ENCODE results near the gene LAP3. TPM values are rescaled to one million over a fixed set of nuclear protein-coding genes. Genes with fewer than 3 reads are reported as not detected.

Gene LAP3
- total and polyA plus RNA-seq, 7 donors: 37.1 to 126 (median 60.3) TPM

DNA sequence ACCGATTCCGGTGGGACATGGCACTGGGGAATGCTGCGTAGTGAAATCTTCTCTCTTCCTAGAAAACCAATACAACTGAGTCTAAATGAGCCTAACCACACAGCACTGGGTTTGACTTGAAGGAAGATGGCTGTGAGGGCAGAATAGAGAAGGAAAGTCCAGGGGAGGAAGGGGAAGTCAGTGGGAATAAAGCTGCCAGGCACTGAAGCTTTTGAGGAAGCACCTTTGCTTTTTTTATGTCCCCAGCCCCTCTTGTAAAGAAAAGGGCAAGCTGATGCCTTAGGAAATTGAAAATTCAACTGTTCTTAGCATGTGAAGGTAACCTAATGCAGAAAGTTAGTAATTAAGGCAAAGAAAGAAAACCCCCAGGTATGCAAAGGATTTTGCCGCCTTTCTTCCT lies 58.1 kb downstream of the LAP3 start:
- Histone ChIP-seq H3K4me3 (no peak overlapping the region), H3K36me3 (peaks cover 0 to 59% (median 19%) of the 10 kb centered on the region in 4 donors), H3K4me1 (no peaks in the 10 kb centered on the region), H3K27ac (no peak overlapping the region), H3K27me3 (no peaks in the 10 kb centered on the region), H3K9me3 (no peaks in the 10 kb centered on the region)
- DNase-seq: no peak
- TF ChIP-seq, protein P1, sequence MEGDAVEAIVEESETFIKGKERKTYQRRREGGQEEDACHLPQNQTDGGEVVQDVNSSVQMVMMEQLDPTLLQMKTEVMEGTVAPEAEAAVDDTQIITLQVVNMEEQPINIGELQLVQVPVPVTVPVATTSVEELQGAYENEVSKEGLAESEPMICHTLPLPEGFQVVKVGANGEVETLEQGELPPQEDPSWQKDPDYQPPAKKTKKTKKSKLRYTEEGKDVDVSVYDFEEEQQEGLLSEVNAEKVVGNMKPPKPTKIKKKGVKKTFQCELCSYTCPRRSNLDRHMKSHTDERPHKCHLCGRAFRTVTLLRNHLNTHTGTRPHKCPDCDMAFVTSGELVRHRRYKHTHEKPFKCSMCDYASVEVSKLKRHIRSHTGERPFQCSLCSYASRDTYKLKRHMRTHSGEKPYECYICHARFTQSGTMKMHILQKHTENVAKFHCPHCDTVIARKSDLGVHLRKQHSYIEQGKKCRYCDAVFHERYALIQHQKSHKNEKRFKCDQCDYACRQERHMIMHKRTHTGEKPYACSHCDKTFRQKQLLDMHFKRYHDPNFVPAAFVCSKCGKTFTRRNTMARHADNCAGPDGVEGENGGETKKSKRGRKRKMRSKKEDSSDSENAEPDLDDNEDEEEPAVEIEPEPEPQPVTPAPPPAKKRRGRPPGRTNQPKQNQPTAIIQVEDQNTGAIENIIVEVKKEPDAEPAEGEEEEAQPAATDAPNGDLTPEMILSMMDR (IDR thresholded peaks at IDR 0.05): no peak
- TF ChIP-seq EP300 (IDR thresholded peaks at IDR 0.05) (no peak), POLR2AphosphoS5 (IDR thresholded peaks at IDR 0.05) (no peak), POLR2A (IDR thresholded peaks at IDR 0.05) (no peak)
- 97 to 98% methylated on average over 4 of the region's 4 CpGs for WGBS, 2 donors
- intact Hi-C loops (cut with DNase I): loop anchor here (5.0 kb wide), 1 partner anchor 172 kb away; no protein-coding TSS in a partner anchor

DNA sequence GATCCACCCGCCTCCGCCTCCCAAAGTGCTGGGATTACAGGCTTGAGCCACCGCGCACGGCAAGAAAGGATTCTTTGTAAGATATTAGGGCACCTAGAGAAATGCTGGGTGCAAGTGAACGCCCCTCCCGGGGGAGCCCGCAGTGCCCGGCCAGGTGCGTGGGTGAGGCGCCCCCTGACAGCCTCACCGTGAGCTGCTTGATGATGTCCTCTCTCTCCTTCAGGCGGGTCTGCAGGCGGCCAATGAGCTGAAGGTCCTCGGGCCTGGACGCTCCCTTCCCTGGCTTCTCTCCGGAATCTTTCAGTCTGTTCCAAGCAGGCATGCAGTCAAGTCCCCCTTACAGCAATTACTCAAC lies 59.3 kb downstream of the LAP3 start:
- no peaks in the 10 kb centered on the region for H3K27me3 ChIP-seq
- no peak overlapping the region for H3K27ac ChIP-seq
- no peak overlapping the region for H3K4me3 ChIP-seq
- WGBS, 2 donors: 91% methylated on average over 17 of the region's 17 CpGs
- intact Hi-C loops (cut with DNase I): loop anchor here (1.0 to 5.0 kb wide), 2 partner anchors 87 to 171 kb away; no protein-coding TSS in a partner anchor
- no peaks in the 10 kb centered on the region for H3K9me3 ChIP-seq
- TF ChIP-seq POLR2AphosphoS5 (IDR thresholded peaks at IDR 0.05) (no peak), POLR2A (IDR thresholded peaks at IDR 0.05) (no peak), EP300 (IDR thresholded peaks at IDR 0.05) (no peak)
- peaks cover 0 to 46% (median 17%) of the 10 kb centered on the region in 4 donors for H3K36me3 ChIP-seq
- H3K4me1 ChIP-seq: no peaks in the 10 kb centered on the region
- DNase-seq: no peak

DNA sequence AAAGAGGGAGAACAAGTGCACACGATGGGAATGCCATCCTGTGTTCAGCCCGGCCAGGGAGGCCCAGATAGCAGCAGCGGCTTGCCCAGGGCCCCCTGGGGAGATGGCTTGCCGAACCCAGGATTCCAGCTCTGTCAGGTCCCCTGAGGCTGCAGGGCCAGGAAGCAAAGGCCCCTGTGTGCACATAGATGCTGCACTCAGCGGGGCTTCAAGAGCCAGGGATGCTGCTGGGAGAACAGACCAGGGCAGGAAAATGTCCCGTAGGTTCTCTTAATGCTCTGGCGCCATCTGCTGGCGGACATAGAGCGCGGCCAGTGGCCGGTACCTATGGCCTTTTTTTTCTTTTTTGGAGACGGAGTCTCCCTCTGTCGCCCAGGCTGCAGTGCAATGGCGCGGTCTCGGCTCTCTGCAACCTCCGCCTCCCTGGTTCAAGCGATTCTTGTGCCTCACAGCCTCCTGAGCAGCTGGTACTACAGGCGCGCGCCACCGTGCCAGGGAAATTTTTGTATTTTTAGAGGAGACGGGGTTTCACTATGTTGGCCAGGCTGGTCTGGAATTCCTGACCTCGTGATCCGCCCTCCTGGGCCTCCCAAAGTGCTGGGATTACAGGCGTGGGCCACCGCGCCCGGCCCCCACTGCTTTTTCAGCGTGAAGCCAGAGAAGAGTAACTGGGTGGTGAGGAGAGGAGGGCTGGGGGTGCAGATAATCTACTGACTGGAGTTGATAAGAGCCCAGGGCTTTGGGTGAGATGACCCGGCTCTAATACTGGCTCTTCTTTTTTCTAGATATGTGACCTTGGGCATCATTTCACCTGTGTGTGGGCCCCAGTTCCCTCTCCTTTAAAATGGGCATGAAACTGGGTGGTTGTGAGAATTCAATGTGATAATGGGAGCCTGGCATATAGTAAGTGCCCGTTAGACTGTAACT lies 60.0 kb downstream of the LAP3 start:
- intact Hi-C loops (cut with DNase I): loop anchor here (1.0 to 5.0 kb wide), 2 partner anchors 88 to 170 kb away; no protein-coding TSS in a partner anchor
- peaks cover 0 to 3% (median 1%) of the 10 kb centered on the region in 4 donors for H3K4me1 ChIP-seq
- peaks cover 0 to 40% (median 17%) of the 10 kb centered on the region in 4 donors for H3K36me3 ChIP-seq
- H3K27me3 ChIP-seq: peaks cover 0 to 2% (median 0%) of the 10 kb centered on the region in 3 donors
- H3K27ac ChIP-seq: no peak overlapping the region
- no peaks in the 10 kb centered on the region for H3K9me3 ChIP-seq
- peak; percentile 84 for DNase-seq
- no peak for TF ChIP-seq EP300 (IDR thresholded peaks at IDR 0.05)
- peak in 1 of 4 donors; percentile 25 for TF ChIP-seq POLR2AphosphoS5 (IDR thresholded peaks at IDR 0.05)
- TF ChIP-seq, protein P1 (IDR thresholded peaks at IDR 0.05): peak; percentile 55 to 91 (median 66)
- H3K4me3 ChIP-seq: no peak overlapping the region
- WGBS, 2 donors: 51 to 65% methylated on average over 32 of the region's 32 CpGs

DNA sequence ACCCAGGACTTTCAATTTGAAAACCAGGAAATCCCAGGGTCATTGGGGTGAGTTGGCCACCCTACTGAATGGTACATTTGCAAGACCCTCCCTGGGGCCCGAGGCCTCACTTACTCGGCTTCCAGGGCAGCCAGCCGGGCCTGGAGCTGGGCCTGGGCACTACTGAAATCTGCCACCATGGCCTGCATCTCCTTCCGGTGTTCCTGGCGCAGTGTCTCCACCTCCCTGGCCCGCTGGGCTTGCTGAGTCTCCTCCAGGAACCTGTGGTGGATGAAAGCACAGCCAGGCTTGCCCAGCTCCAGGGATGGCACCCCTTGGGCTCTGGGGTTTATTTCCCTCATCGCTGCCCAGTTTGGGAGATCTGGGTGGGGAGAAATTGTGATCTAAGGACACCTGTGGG lies 62.1 kb downstream of the LAP3 start:
- H3K36me3 ChIP-seq: peaks cover 0 to 18% (median 7%) of the 10 kb centered on the region in 4 donors
- WGBS, 2 donors: 80 to 94% methylated on average over 7 of the region's 7 CpGs
- no peak for DNase-seq
- TF ChIP-seq POLR2AphosphoS5 (IDR thresholded peaks at IDR 0.05) (no peak), POLR2A (IDR thresholded peaks at IDR 0.05) (no peak), EP300 (IDR thresholded peaks at IDR 0.05) (no peak)
- TF ChIP-seq, protein P1 (IDR thresholded peaks at IDR 0.05): no peak
- H3K27ac ChIP-seq: no peak overlapping the region
- intact Hi-C loops (cut with DNase I): loop anchor here (5.0 kb wide), 1 partner anchor 168 kb away; no protein-coding TSS in a partner anchor
- peaks cover 0 to 6% (median 2%) of the 10 kb centered on the region in 4 donors for H3K4me1 ChIP-seq
- H3K9me3 ChIP-seq: no peaks in the 10 kb centered on the region
- H3K4me3 ChIP-seq: no peak overlapping the region
- peaks cover 0 to 19% (median 0%) of the 10 kb centered on the region in 3 donors for H3K27me3 ChIP-seq

DNA sequence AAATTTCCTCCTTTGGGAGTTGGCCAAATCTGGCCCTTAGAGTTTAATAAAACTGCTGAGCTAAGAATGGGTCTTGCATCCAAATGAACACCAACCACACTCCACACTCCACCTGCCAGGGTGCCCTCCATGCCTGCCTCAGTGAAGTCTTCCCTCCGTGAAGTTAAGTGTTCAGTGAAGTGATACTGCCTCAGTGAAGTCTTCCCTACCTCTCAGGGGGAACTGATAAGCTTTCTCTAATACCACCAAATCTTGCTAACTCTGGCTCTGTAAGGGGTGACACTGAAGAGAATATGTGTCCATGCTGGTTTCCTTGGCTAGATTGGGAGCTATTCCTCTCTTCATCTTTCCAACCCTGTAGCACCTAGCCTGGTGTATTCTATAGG lies 65.4 kb downstream of the LAP3 start:
- no peaks in the 10 kb centered on the region for H3K9me3 ChIP-seq
- no peaks in the 10 kb centered on the region for H3K36me3 ChIP-seq
- intact Hi-C loops (cut with DNase I): no loop called here
- TF ChIP-seq POLR2A (IDR thresholded peaks at IDR 0.05) (no peak), EP300 (IDR thresholded peaks at IDR 0.05) (no peak), POLR2AphosphoS5 (IDR thresholded peaks at IDR 0.05) (no peak)
- TF ChIP-seq, protein P1 (IDR thresholded peaks at IDR 0.05): no peak
- H3K4me1 ChIP-seq: peaks cover 0 to 6% (median 2%) of the 10 kb centered on the region in 4 donors
- H3K27me3 ChIP-seq: peaks cover 0 to 19% (median 0%) of the 10 kb centered on the region in 3 donors
- DNase-seq: no peak
- 97 to 98% methylated on average over 1 of the region's 1 CpG for WGBS, 2 donors
- H3K4me3 ChIP-seq: no peak overlapping the region
- no peak overlapping the region for H3K27ac ChIP-seq

Data from sigmoid colon (tissue), 7 donors.